Activated naive CD4-positive, alpha-beta T cell treated with anti-CD3 and anti-CD28 coated beads for 36 hours (primary cell): ENCODE measurements around the gene PRKN. TPM values are rescaled to one million over a fixed set of nuclear protein-coding genes. Genes with fewer than 3 reads are reported as not detected.
A peak's percentile ranks its signal among the peaks of the same experiment; 100 is the strongest.

Source experiments
- CTCF ChIA-PET: fragments of 350-600 bp; sonication (Branson Sonifier 250); formaldehyde crosslinking; loops from one replicate; lab custom pipeline; 2021; ENCODE audit warnings: antibody characterized with exemption; lab: Charles Lee
- DNase-seq: peaks from one replicate; pipeline ENCODE4 v3.0.0-alpha.2; 2020
- H3K27ac Mint-ChIP-seq: one replicate; pipeline ENCODE4 v1.8.0; 2021; ENCODE audit warnings: mild to moderate bottlenecking, mixed read lengths
- H3K27me3 Mint-ChIP-seq: one replicate; pipeline ENCODE4 v1.8.0; 2021; ENCODE audit warnings: low read depth, mixed read lengths
- H3K36me3 Mint-ChIP-seq: one replicate; pipeline ENCODE4 v1.8.0; 2021; ENCODE audit warnings: low read depth, mixed read lengths
- H3K4me1 Mint-ChIP-seq: one replicate; pipeline ENCODE4 v1.8.0; 2021; ENCODE audit warnings: low read depth, mixed read lengths
- H3K4me3 Mint-ChIP-seq: one replicate; pipeline ENCODE4 v1.8.0; 2021; ENCODE audit warnings: mild to moderate bottlenecking, moderate library complexity, mixed read lengths
- H3K9me3 Mint-ChIP-seq: one replicate; pipeline ENCODE4 v1.8.0; 2021; ENCODE audit warnings: mixed read lengths
- intact Hi-C: fragments of 100-400 bp; cut with micrococcal nuclease; formaldehyde crosslinking; loops from one replicate; pipeline ENCODE4 v1.15.1; 2023
- total RNA-seq, 2 experiments: library from RNA; stranded (reverse); gene quantifications; one replicate each; pipeline ENCODE4 v1.2.3, GENCODE V29; 2021

Gene PRKN
- total RNA-seq, 2 experiments from 2014 or later: 0.33 to 0.72 TPM

DNA sequence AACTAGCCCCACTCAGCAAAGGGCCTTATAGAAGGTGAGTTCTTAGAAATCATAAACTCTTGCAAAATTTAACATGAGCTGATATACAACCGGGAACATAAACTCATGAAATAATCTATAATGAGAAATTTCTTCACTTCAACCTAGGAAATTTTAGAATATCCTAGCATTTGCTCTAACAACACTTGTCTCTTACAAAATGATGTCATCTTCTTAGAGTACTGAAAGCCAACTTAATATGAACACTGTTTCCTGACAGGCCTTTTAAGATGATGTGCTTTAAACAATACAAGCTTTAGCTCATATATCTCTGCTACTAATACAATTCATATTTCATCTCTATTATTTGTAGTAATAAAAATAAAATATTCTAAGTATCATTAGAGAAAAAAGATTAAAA is 1.1 kb upstream of the PRKN start:
- CTCF ChIA-PET: interaction anchor here (0.7 kb wide), 1 partner anchor 83 kb away, joined by 3 read pairs; no protein-coding TSS in a partner anchor
- no peak for DNase-seq
- Mint-ChIP-seq H3K4me1 (peaks cover 12% of the 10 kb centered on the region), H3K9me3 (peaks cover 2% of the 10 kb centered on the region), H3K27me3 (no peaks in the 10 kb centered on the region), H3K4me3 (no peak overlapping the region), H3K27ac (no peak overlapping the region), H3K36me3 (no peaks in the 10 kb centered on the region)
- intact Hi-C loops: loop anchor here (5.0 to 10.0 kb wide), 4 partner anchors 446 to 1736 kb away; partner anchors contain the start of genes AGPAT4 and MAP3K4

DNA sequence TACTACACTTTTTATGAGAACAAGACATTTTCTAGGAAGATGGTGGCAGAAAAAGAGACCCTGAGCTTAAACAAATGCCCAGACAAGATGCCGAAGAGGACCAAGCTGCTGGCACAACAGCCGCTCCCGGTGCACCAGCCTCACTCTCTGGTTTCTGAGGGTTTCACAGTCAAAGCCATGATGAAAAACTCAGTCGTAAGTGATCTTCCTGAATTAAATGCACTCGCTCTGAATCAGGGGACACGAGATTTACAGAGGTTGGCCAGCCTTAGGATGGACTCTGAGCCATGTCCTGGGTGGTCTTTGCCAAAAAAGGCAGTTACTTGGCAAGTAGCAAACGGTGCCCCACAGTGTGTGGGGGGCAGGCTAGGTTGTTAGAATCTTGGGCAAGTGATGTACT is 631 bp upstream of the PRKN start:
- Mint-ChIP-seq H3K27me3 (no peaks in the 10 kb centered on the region), H3K4me1 (peaks cover 9% of the 10 kb centered on the region), H3K36me3 (no peaks in the 10 kb centered on the region), H3K27ac (peak overlapping the region; percentile 36), H3K4me3 (peak overlapping the region; percentile 84), H3K9me3 (peaks cover 2% of the 10 kb centered on the region)
- CTCF ChIA-PET: interaction anchor here (0.7 kb wide), 1 partner anchor 83 kb away, joined by 3 read pairs; no protein-coding TSS in a partner anchor
- intact Hi-C loops: loop anchor here (5.0 to 10.0 kb wide), 4 partner anchors 447 to 1736 kb away; partner anchors contain the start of genes AGPAT4 and MAP3K4
- DNase-seq: no peak

DNA sequence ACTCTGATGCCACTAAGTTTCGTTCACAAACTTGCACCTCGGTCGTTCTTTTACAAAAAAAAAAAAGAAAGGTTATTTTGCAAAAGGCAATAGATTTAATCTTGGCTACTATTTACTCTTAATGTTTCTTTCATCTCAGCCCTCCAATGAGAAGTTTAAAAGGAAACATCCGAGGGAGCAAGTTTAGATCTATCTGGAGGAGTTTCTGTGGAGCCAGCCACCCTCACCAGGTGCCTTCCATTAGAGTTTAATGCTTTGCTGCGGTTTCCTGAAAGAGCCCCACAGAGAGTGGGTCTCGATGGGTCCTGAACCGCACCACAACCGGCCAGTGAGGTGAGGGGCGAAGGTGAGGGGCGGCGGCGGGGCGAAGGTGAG is 632 bp downstream of the PRKN start:
- Mint-ChIP-seq H3K4me3 (peak overlapping the region; percentile 84), H3K27me3 (no peaks in the 10 kb centered on the region), H3K4me1 (peaks cover 7% of the 10 kb centered on the region), H3K36me3 (no peaks in the 10 kb centered on the region), H3K9me3 (peaks cover 2% of the 10 kb centered on the region), H3K27ac (peak overlapping the region; percentile 80)
- CTCF ChIA-PET: no interaction called here
- intact Hi-C loops: loop anchor here (1.0 to 10.0 kb wide), 6 partner anchors 448 to 1735 kb away; partner anchors contain the start of genes AGPAT4, MAP3K4 and QKI
- peak; percentile 9 for DNase-seq

DNA sequence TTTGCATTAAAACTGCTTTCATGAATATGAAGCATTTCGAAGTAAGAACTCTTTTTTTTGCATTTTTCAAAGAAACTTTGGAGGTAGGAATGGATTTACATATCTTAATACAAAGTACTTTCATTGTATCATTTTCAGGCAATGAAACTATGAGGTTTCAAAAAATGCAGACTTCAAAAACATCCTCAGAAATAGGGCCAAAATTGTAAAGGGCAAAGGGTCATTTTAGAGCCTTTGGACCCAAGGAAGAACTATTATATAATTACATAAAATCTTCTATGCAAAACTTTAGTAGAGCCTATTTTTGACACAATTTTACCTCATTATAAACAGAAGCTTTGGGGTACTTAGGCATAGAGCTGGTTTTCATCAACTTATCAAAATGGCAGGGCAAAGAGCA is 4.9 kb downstream of the PRKN start:
- intact Hi-C loops: loop anchor here (10.0 kb wide), 1 partner anchor 452 kb away; no protein-coding TSS in a partner anchor
- H3K27ac Mint-ChIP-seq: no peak overlapping the region
- no peaks in the 10 kb centered on the region for H3K27me3 Mint-ChIP-seq
- H3K36me3 Mint-ChIP-seq: peaks cover 4% of the 10 kb centered on the region
- DNase-seq: no peak
- CTCF ChIA-PET: no interaction called here
- no peak overlapping the region for H3K4me3 Mint-ChIP-seq
- H3K4me1 Mint-ChIP-seq: peaks cover 5% of the 10 kb centered on the region
- peaks cover 2% of the 10 kb centered on the region for H3K9me3 Mint-ChIP-seq

DNA sequence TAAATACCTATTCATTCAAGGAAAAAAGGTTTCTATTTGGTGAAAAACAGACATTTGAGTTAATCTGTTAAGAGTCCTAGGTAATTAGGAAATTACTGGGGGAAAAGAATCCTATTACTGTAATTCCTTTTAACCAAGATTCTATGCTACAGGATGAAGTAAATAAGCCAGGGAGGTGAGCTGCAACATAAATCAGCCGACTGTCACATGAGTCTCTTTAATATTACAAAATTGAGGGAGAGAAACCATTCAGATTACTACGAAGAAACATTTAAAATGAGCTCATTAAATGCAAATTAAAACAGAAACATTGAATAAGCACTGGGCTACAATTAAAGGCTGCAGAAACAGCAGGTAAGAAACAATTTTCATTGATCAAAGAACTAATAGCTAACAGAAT is 5.3 kb downstream of the PRKN start:
- CTCF ChIA-PET: no interaction called here
- DNase-seq: no peak

DNA sequence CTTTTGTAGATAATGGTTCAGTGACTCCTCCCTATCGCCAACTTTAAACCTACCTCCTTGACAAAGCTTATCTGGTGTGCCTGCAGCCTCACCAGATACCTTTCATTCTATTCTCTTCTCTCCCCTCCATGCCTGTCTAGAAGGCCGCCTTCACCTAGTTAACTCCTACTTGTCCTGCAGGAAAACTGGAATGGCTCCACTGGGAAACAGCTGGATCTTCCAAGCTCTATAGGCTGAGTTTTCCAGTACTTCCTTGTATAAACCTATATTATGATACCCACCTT is 6.2 kb downstream of the PRKN start:
- Mint-ChIP-seq H3K4me1 (no peaks in the 10 kb centered on the region), H3K36me3 (peaks cover 9% of the 10 kb centered on the region), H3K27me3 (no peaks in the 10 kb centered on the region), H3K27ac (no peak overlapping the region), H3K9me3 (peaks cover 3% of the 10 kb centered on the region), H3K4me3 (no peak overlapping the region)
- intact Hi-C loops: loop anchor here (10.0 kb wide), 1 partner anchor 453 kb away; no protein-coding TSS in a partner anchor
- CTCF ChIA-PET: no interaction called here
- no peak for DNase-seq

More for the DNA sequence above, 5.3 kb downstream of the PRKN start:
- H3K36me3 Mint-ChIP-seq: peaks cover 4% of the 10 kb centered on the region
- no peak overlapping the region for H3K4me3 Mint-ChIP-seq
- peaks cover 2% of the 10 kb centered on the region for H3K9me3 Mint-ChIP-seq
- intact Hi-C loops: loop anchor here (10.0 kb wide), 1 partner anchor 453 kb away; no protein-coding TSS in a partner anchor
- H3K27ac Mint-ChIP-seq: no peak overlapping the region
- peaks cover 5% of the 10 kb centered on the region for H3K4me1 Mint-ChIP-seq
- H3K27me3 Mint-ChIP-seq: no peaks in the 10 kb centered on the region

DNA sequence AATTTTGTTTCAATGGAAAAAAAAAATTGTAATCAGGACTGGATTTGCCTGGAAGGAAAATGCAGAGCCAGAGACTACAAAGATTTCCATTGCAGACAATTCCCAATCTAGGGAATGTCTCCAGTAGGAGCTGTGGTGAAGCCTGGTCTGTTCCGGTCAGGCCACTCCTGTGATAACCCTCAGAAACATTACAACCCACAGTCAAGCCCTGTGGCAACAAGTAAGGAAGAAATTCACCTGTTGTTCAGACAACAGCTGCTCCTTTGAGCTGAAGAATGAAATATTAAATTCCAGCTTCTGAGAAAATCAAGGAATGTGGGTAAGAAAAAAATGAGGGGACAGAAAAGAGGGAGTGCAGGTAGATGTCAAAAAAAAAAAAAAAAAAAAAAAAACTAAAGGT is 8.0 kb downstream of the PRKN start:
- CTCF ChIA-PET: interaction anchor here (0.7 kb wide), 1 partner anchor 284 kb away, joined by 3 read pairs; no protein-coding TSS in a partner anchor
- Mint-ChIP-seq H3K36me3 (peaks cover 9% of the 10 kb centered on the region), H3K4me1 (no peaks in the 10 kb centered on the region), H3K4me3 (no peak overlapping the region), H3K27ac (no peak overlapping the region), H3K27me3 (no peaks in the 10 kb centered on the region), H3K9me3 (peaks cover 3% of the 10 kb centered on the region)
- no peak for DNase-seq
- intact Hi-C loops: no loop called here

DNA sequence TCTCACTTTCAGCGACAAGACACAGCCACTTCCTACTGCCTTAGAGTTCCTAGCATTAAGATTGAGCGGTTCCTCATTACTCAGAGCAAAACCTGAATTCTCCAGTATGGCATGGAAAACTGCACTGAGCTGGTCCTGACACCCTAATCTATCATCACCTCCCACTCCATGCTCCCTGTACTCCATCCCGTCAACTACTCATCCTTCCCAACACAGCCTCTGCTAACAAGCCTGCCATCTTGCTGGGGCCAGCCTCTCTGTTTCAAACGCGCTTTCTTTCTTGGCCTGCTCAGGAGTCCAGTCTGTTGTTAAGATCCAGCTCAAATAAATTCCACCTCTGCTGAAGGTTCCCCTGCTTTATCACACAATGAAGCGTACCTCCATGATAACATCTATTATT is 12.0 kb downstream of the PRKN start:
- no peak overlapping the region for H3K27ac Mint-ChIP-seq
- H3K4me3 Mint-ChIP-seq: no peak overlapping the region
- intact Hi-C loops: no loop called here
- H3K27me3 Mint-ChIP-seq: no peaks in the 10 kb centered on the region
- H3K4me1 Mint-ChIP-seq: no peaks in the 10 kb centered on the region
- peaks cover 3% of the 10 kb centered on the region for H3K9me3 Mint-ChIP-seq
- DNase-seq: no peak
- CTCF ChIA-PET: interaction anchor here (1.1 kb wide), 1 partner anchor 9 kb away, joined by 3 read pairs; no protein-coding TSS in a partner anchor
- H3K36me3 Mint-ChIP-seq: peaks cover 11% of the 10 kb centered on the region

DNA sequence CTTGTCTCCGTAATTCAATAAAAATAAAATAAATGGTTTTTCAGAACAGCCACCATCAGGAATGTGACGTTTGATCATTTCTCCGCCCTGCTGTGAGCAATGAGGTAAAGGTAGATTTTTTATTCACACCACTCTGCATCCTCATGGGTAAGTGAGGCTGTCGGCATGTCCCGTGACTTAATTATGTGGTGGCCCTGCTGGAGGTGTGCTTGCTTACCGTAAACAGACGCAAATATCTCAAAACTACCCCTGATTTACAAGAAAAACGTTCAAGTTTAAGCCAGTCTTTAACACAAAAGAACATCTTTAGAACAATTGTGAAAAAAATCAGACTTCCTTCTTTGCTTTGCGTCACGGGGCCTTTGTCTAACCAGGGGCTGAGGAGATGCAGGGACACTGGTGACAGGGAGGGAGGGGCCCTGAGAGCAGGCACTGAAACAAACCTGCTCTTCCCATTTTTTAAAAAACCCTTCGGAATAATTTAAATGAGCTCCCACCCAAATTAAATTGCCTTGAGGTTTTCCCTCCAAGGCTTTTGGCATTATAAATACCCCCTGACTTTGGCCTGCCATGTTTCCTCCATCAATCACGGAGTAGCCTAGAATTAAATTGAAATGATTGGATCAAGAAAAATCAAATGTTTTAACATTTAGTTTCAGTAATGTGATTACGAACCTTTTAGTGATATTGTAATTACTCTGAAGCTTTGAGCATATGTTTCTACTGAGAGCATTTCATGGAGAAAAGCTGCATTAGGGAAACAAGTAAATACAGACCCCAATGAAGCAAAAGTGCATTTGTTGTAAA is 13.4 kb downstream of the PRKN start:
- H3K36me3 Mint-ChIP-seq: peaks cover 11% of the 10 kb centered on the region
- H3K4me3 Mint-ChIP-seq: no peak overlapping the region
- H3K27me3 Mint-ChIP-seq: no peaks in the 10 kb centered on the region
- H3K4me1 Mint-ChIP-seq: no peaks in the 10 kb centered on the region
- peaks cover 3% of the 10 kb centered on the region for H3K9me3 Mint-ChIP-seq
- H3K27ac Mint-ChIP-seq: no peak overlapping the region
- intact Hi-C loops: no loop called here
- CTCF ChIA-PET: no interaction called here
- DNase-seq: no peak

DNA sequence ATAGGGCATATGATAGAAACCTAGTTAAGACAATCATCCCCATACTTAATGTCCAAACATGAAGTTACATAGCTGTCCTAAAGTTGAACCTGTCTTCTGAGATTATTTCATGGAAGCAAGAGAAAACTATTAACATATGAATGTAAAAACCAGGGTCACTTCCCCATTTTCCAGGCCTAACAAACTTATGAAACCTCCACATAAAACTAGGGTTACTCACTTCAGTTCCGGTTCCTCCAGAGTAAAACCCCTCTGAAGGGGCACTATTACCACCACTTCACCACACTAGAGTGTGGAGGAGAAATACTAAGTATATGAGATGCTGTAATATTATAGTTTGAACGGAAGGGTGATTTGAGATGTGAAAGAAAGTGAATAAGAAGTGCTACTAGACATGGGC is 14.9 kb downstream of the PRKN start:
- no peak overlapping the region for H3K4me3 Mint-ChIP-seq
- DNase-seq: no peak
- no peaks in the 10 kb centered on the region for H3K27me3 Mint-ChIP-seq
- CTCF ChIA-PET: no interaction called here
- H3K36me3 Mint-ChIP-seq: peaks cover 7% of the 10 kb centered on the region
- peaks cover 1% of the 10 kb centered on the region for H3K9me3 Mint-ChIP-seq
- intact Hi-C loops: no loop called here
- no peak overlapping the region for H3K27ac Mint-ChIP-seq
- H3K4me1 Mint-ChIP-seq: no peaks in the 10 kb centered on the region

DNA sequence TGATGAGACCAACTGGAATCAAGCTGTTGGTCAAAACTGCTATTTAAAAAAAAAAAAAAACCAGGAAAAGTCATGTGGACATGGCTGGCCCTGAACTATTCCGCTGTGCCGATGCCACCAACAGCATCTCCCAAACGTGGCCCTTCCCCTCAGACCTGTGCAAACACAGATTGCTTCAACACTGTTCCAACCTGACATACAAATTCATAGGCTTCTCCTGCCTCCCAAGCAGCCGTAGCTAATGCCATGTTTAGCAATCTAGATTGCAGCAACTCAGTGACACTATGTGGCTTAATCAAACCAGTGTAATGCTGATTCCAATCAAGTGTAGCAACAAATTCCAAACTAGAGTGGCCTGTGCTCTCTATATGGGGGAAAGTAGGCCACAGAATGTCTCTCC is 16.2 kb downstream of the PRKN start:
- Mint-ChIP-seq H3K36me3 (peaks cover 2% of the 10 kb centered on the region), H3K27ac (no peak overlapping the region), H3K27me3 (no peaks in the 10 kb centered on the region), H3K9me3 (no peaks in the 10 kb centered on the region), H3K4me3 (no peak overlapping the region), H3K4me1 (no peaks in the 10 kb centered on the region)
- intact Hi-C loops: no loop called here
- no peak for DNase-seq
- CTCF ChIA-PET: no interaction called here

DNA sequence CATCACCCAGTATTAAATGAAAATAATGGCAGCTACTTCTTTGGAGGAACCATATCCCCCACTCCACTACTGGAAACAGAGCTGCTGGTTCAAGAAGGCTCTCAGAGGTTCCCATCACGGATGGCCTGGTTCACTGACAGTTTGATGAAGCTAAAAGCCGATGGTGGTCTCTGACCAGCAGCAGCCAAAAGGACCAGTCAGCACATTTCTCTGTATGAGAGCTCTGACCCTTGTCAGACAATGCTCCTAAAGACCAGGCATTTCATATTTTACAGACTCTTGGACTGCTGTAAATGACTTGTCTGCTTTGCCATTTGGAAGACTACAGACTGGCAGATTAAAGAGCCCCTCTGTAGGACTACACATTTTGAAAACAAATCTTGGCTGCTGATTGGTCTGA is 16.6 kb downstream of the PRKN start:
- Mint-ChIP-seq H3K27me3 (no peaks in the 10 kb centered on the region), H3K4me3 (no peak overlapping the region), H3K4me1 (no peaks in the 10 kb centered on the region), H3K36me3 (peaks cover 2% of the 10 kb centered on the region), H3K27ac (no peak overlapping the region), H3K9me3 (no peaks in the 10 kb centered on the region)
- CTCF ChIA-PET: no interaction called here
- no peak for DNase-seq
- intact Hi-C loops: no loop called here

DNA sequence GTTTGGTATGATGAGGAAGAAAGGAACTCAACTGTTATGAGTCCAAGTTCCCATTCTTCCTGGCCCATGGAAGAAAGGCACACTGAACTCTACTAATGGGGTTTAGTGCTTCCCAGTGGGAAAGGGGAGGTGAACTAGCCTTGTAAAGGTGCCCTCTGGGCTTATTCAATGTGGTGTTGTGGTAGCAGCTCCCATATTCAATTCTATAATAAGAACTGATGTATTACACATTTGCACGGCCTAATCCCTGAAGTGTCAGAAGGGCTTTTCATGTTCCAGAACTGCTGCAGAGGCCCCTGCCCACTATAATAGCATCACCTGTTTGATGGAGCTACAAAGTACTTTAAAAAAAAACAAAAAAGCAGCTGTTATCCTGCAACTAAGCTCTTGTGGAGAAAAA is 17.1 kb downstream of the PRKN start:
- DNase-seq: no peak
- H3K4me1 Mint-ChIP-seq: no peaks in the 10 kb centered on the region
- no peak overlapping the region for H3K4me3 Mint-ChIP-seq
- intact Hi-C loops: no loop called here
- H3K9me3 Mint-ChIP-seq: no peaks in the 10 kb centered on the region
- H3K27ac Mint-ChIP-seq: no peak overlapping the region
- no peaks in the 10 kb centered on the region for H3K27me3 Mint-ChIP-seq
- CTCF ChIA-PET: interaction anchor here (0.6 kb wide), 1 partner anchor 61 kb away, joined by 3 read pairs; no protein-coding TSS in a partner anchor
- peaks cover 2% of the 10 kb centered on the region for H3K36me3 Mint-ChIP-seq
